NT2/D1 (cell line): ENCODE measurements around the gene CPEB4.

Source experiments
- YY1 ChIP-seq: IDR thresholded peaks from 2 replicates; pipeline ENCODE4 v1.6.1; 2011; ENCODE audit not compliant: insufficient read length, insufficient read depth
- ZNF274 ChIP-seq: IDR thresholded peaks from 2 replicates; pipeline ENCODE4 v1.6.1; 2011; ENCODE audit warnings: mild to moderate bottlenecking, low read depth, low read length

- TF ChIP-seq YY1 (no peak), ZNF274 (no peak)
Measured at GRCh38 chr5:173857234-173857633, 30.9 kb upstream of the CPEB4 start.
